HCT116 (cell line): ENCODE measurements around the gene MAP7. TPM values are rescaled to one million over a fixed set of nuclear protein-coding genes. Genes with fewer than 3 reads are reported as not detected.

Source experiments
- ATAC-seq: fragments of 200-7000 bp; cut with Tn5 transposase; 2 replicates; pipeline ENCODE4 v1.9.1; 2020; ENCODE audit warnings: mild to moderate bottlenecking, moderate library complexity
- BruUV-seq: library from RNA; stranded (reverse); fragments of 400-500 nt; replicated peaks from 2 replicates; lab custom pipeline; 2021; lab: Mats Ljungman, UMichigan
- CTCF ChIA-PET: fragments of 300-600 bp; sonication (Branson Sonifier 250); formaldehyde crosslinking; loops from one replicate; lab custom pipeline; 2021; ENCODE audit warnings: antibody characterized with exemption; lab: Charles Lee
- POLR2A ChIA-PET: fragments of 300-600, 350-600 bp; sonication (Branson Sonifier 250); formaldehyde crosslinking; loops from one replicate; lab custom pipeline; 2021; ENCODE audit warnings: antibody characterized with exemption; lab: Charles Lee
- RAD21 ChIA-PET, 2 experiments: fragments of 300-600 bp; sonication (Branson Sonifier 250); formaldehyde crosslinking; loops; one replicate each; lab custom pipeline; 2023; ENCODE audit warnings: low total read pairs in 2 of 2; ENCODE audit not compliant: uncharacterized antibody in 2 of 2, unreplicated experiment in 2 of 2, low non-redundant PET in 1 of 2; lab: Charles Lee
- DNase-seq: peaks from one replicate; pipeline ENCODE4 v3.0.0-alpha.2; 2010; ENCODE audit warnings: low read depth, low spot score
- H2AFZ ChIP-seq: fragments of 200-600 bp; shearing (Covaris generic), sonication (generic); 2 replicates; pipeline ENCODE4 v1.6.1; 2017; ENCODE audit warnings: low read depth, mixed run types, mixed read lengths, antibody characterized with exemption, low read length; ENCODE audit not compliant: poor library complexity, severe bottlenecking
- H3K27ac ChIP-seq: 2 replicates; pipeline ENCODE4 v1.5.1; 2012; ENCODE audit warnings: low read depth, low read length
- H3K27me3 ChIP-seq: fragments of 200-600 bp; sonication (generic); 2 replicates; pipeline ENCODE4 v1.6.1; 2016; ENCODE audit warnings: mixed run types, low read length, mixed read lengths; ENCODE audit not compliant: insufficient read depth
- H3K36me3 ChIP-seq, 2 experiments: fragments of 200-500 bp in 1 of 2; fragments of 200-600 bp in 1 of 2; sonication (Bioruptor generic) in 1 of 2; sonication (generic) in 1 of 2; 2 replicates each; pipeline versions ENCODE4 v1.5.1 to v1.6.1; 2014 to 2016; ENCODE audit warnings: low read length in 2 of 2, inconsistent platforms in 1 of 2, mixed read lengths in 1 of 2, mixed run types in 1 of 2; ENCODE audit not compliant: insufficient read depth in 2 of 2, control insufficient read depth in 1 of 2
- H3K4me1 ChIP-seq, 2 experiments: fragments of 200-600 bp in 1 of 2; sonication (generic) in 1 of 2; 2 replicates each; pipeline versions ENCODE4 v1.5.1 to v1.6.1; 2012 to 2017; ENCODE audit warnings: low read length in 2 of 2, inconsistent platforms in 1 of 2, mild to moderate bottlenecking in 1 of 2, mixed read lengths in 1 of 2, mixed run types in 1 of 2, moderate library complexity in 1 of 2; ENCODE audit not compliant: insufficient read depth in 2 of 2, control insufficient read depth in 1 of 2
- H3K4me2 ChIP-seq: fragments of 200-600 bp; sonication (generic); 2 replicates; pipeline ENCODE4 v1.6.1; 2017; ENCODE audit warnings: mixed run types, low read length, mixed read lengths
- H3K4me3 ChIP-seq, 2 experiments: fragments of 200-600 bp in 1 of 2; sonication (generic) in 1 of 2; replicated peaks in 1 of 2; 2 replicates each; pipeline ENCODE4 v1.5.1; 2011 to 2016; ENCODE audit warnings: low read length in 2 of 2, control low read depth in 1 of 2, low read depth in 1 of 2, mild to moderate bottlenecking in 1 of 2, mixed read lengths in 1 of 2, mixed run types in 1 of 2
- H3K79me2 ChIP-seq: fragments of 200-600 bp; sonication (generic); 2 replicates; pipeline ENCODE4 v1.6.1; 2017; ENCODE audit warnings: mild to moderate bottlenecking, mixed run types, low read length, moderate library complexity, mixed read lengths; ENCODE audit not compliant: insufficient read depth
- H3K9ac ChIP-seq: fragments of 200-600 bp; sonication (generic); 2 replicates; pipeline ENCODE4 v1.6.1; 2016; ENCODE audit warnings: low read length, mixed read lengths
- H3K9me2 ChIP-seq: fragments of 200-600 bp; sonication (generic), shearing (Covaris generic); 2 replicates; pipeline ENCODE4 v1.6.1; 2017; ENCODE audit warnings: mixed run types, mild to moderate bottlenecking, moderate library complexity; ENCODE audit not compliant: insufficient read depth
- H3K9me3 ChIP-seq, 2 experiments: fragments of 200-500 bp in 1 of 2; fragments of 200-600 bp in 1 of 2; sonication (Bioruptor generic) in 1 of 2; sonication (generic) in 1 of 2; 2 replicates each; pipeline ENCODE4 v1.6.1; 2014 to 2017; ENCODE audit warnings: low read length in 2 of 2, mixed read lengths in 2 of 2, inconsistent platforms in 1 of 2, low read depth in 1 of 2, mild to moderate bottlenecking in 1 of 2, mixed run types in 1 of 2, moderate library complexity in 1 of 2; ENCODE audit not compliant: control insufficient read depth in 1 of 2, insufficient read depth in 1 of 2
- H4K20me1 ChIP-seq: fragments of 200-600 bp; sonication (generic), shearing (Covaris generic); 2 replicates; pipeline ENCODE4 v1.6.1; 2017; ENCODE audit warnings: mixed run types, mild to moderate bottlenecking, moderate library complexity; ENCODE audit not compliant: insufficient read depth
- ATF3 ChIP-seq: IDR thresholded peaks from 2 replicates; pipeline ENCODE4 v1.6.1; 2012
- CEBPB ChIP-seq: IDR thresholded peaks from 2 replicates; pipeline ENCODE4 v1.6.1; 2012; ENCODE audit warnings: low read depth
- CTCF ChIP-seq, 3 experiments: fragments of 200-600 bp in 1 of 3; sonication (generic) in 1 of 3; IDR thresholded peaks in 2 of 3; conservative IDR thresholded peaks in 1 of 3; 2 replicates each; pipeline ENCODE4 v1.5.1; 2012 to 2017; ENCODE audit warnings: low read depth in 2 of 3, low read length in 2 of 3, antibody characterized with exemption in 1 of 3, borderline replicate concordance in 1 of 3, control low read depth in 1 of 3, mild to moderate bottlenecking in 1 of 3, mixed read lengths in 1 of 3, mixed run types in 1 of 3, moderate library complexity in 1 of 3; ENCODE audit not compliant: insufficient read depth in 1 of 3
- EZH2phosphoT487 ChIP-seq: fragments of 200-600 bp; IDR thresholded peaks from 2 replicates; pipeline ENCODE4 v1.6.1; 2018; ENCODE audit warnings: antibody characterized with exemption, borderline replicate concordance
- FOSL1 ChIP-seq: IDR thresholded peaks from 2 replicates; pipeline ENCODE4 v1.6.1; 2012; ENCODE audit warnings: low read depth
- JUND ChIP-seq: IDR thresholded peaks from 2 replicates; pipeline ENCODE4 v1.6.1; 2012
- POLR2A ChIP-seq: IDR thresholded peaks from 2 replicates; pipeline ENCODE4 v1.7.0; 2011; ENCODE audit warnings: borderline replicate concordance; ENCODE audit not compliant: insufficient read depth, insufficient read length; ENCODE audit errors: extremely low read depth
- POLR2AphosphoS5 ChIP-seq: IDR thresholded peaks from 2 replicates; pipeline ENCODE4 v1.6.1; 2011; ENCODE audit warnings: mild to moderate bottlenecking, low read depth, low read length, moderate library complexity
- SIN3A ChIP-seq: IDR thresholded peaks from 2 replicates; pipeline ENCODE4 v1.6.1; 2012; ENCODE audit warnings: low read depth
- SP1 ChIP-seq: IDR thresholded peaks from 2 replicates; pipeline ENCODE4 v1.6.1; 2012; ENCODE audit warnings: low read depth
- SRF ChIP-seq: IDR thresholded peaks from 2 replicates; pipeline ENCODE4 v1.6.1; 2012; ENCODE audit warnings: low read depth
- YY1 ChIP-seq: IDR thresholded peaks from 2 replicates; pipeline ENCODE4 v1.6.1; 2011; ENCODE audit warnings: low read length, low read depth, moderate library complexity, mild to moderate bottlenecking; ENCODE audit not compliant: insufficient replicate concordance; ENCODE audit errors: extremely low read depth
- ZBTB33 ChIP-seq: IDR thresholded peaks from 2 replicates; pipeline ENCODE4 v1.6.1; 2011; ENCODE audit warnings: mild to moderate bottlenecking, low read length, moderate library complexity; ENCODE audit not compliant: insufficient replicate concordance; ENCODE audit errors: extremely low read depth
- intact Hi-C: fragments of 100-400 bp; cut with micrococcal nuclease; formaldehyde crosslinking; loops from 2 replicates; pipeline ENCODE4 v1.10.0; 2022
- total RNA-seq: library from RNA; stranded (reverse); gene quantifications from one replicate; pipeline ENCODE4 v1.2.1, GENCODE V29; 2021; ENCODE audit not compliant: unreplicated experiment

Gene MAP7
- total RNA-seq, 1 experiment from 2014 or later: 35.5 TPM

GRCh38 chr6:136527831-136528230, 22.4 kb downstream of the MAP7 start:
- no peaks in the 10 kb centered on the region for H3K27me3 ChIP-seq
- POLR2A ChIA-PET: no interaction called here
- H3K36me3 ChIP-seq: no peaks in the 10 kb centered on the region
- H3K9ac ChIP-seq: no peak overlapping the region
- H2AFZ ChIP-seq: no peak overlapping the region
- DNase-seq (no peak), ATAC-seq (no peak)
- H3K4me3 ChIP-seq: no peak overlapping the region
- RAD21 ChIA-PET: no interaction called here
- no peaks in the 10 kb centered on the region for H3K9me2 ChIP-seq
- intact Hi-C loops: no loop called here
- BruUV-seq: no TSS peak
- no peaks in the 10 kb centered on the region for H3K4me1 ChIP-seq
- H3K79me2 ChIP-seq: peaks cover 41% of the 10 kb centered on the region
- no peak for TF ChIP-seq POLR2AphosphoS5
- no peak for TF ChIP-seq EZH2phosphoT487
- no peak for TF ChIP-seq SIN3A
- TF ChIP-seq POLR2A: no peak
- no peak for TF ChIP-seq CTCF (IDR thresholded peaks at IDR 0.05 in 2 of 3, conservative IDR thresholded peaks at IDR 0.05 in 1 of 3; ENCODE audit: borderline replicate concordance in 1 of 3, insufficient read depth in 1 of 3, low read depth in 2 of 3, low read length in 2 of 3)
- no peak for TF ChIP-seq ATF3
- no peak for TF ChIP-seq YY1
- TF ChIP-seq SP1: no peak
- no peak for TF ChIP-seq SRF
- no peak for TF ChIP-seq JUND
- TF ChIP-seq ZBTB33: no peak
- TF ChIP-seq FOSL1: no peak
- no peak for TF ChIP-seq CEBPB
- H4K20me1 ChIP-seq: peaks cover 4% of the 10 kb centered on the region; the same call in 1 of the 2 replicates
- H3K27ac ChIP-seq: no peak overlapping the region
- no peaks in the 10 kb centered on the region for H3K9me3 ChIP-seq
- CTCF ChIA-PET: interaction anchor here (1.4 kb wide), 1 partner anchor 23 kb away, joined by 3 read pairs; the partner anchor contains the start of gene MAP7
- H3K4me2 ChIP-seq: no peak overlapping the region
